T-helper 1 cell treated with Interleukin-12 subunit alpha and Interleukin-12 subunit beta and Interleukin-4 antibody, amounts not matched to agents 30 ng/mL and 1 ng/mL, for 36 hours (primary cell): ENCODE measurements around the gene ST6GAL2. TPM values are rescaled to one million over a fixed set of nuclear protein-coding genes. Genes with fewer than 3 reads are reported as not detected.

Source experiments
- intact Hi-C: fragments of 100-400 bp; cut with micrococcal nuclease; formaldehyde crosslinking; loops from one replicate; pipeline ENCODE4 v1.15.1; 2024
- total RNA-seq: library from RNA; stranded (reverse); gene quantifications from 2 replicates; pipeline ENCODE4 v1.2.3, GENCODE V29; 2022

The ST6GAL2 gene
- total RNA-seq, 1 donor from 2014 or later, result not detected

DNA sequence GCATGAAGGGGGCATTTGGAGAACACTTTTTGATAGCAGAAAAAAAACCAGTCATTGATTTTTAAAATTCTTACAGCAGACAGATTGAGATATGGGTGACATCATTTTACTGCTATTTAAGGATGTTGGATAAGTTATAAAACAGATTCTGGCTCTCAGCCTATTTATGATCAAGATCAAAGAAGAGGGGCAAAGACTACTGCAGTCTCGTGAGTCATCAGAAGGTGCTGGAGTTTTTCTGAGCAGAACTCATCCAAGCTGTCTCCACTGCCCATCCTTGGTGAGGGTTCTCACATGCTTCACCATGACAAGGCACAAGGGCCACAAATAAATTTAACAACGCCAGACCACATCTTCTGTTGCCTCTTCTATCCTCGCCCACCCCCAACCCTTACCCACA, 58.8 kb downstream of the ST6GAL2 start:
- intact Hi-C loops, result no loop called here

DNA sequence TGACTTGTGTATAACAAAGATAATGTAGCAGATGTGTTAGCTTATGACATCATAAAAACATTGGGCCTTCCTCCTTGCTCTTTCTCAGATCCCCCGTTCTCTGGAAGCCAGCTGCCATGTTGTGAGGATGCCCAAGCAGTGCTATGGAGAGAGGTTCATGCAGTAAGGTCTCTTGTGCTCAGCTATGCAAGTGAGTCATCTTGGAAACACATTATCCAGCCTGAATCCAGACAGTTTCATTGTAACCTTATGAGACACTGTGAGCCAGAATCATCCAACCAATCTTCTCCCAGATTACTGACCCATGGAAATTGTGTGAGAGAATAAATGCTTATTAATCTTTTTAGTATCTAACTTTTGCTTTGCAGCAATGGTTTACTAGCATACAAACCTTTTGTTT, 60.8 kb downstream of the ST6GAL2 start:
- intact Hi-C loops, result no loop called here

DNA sequence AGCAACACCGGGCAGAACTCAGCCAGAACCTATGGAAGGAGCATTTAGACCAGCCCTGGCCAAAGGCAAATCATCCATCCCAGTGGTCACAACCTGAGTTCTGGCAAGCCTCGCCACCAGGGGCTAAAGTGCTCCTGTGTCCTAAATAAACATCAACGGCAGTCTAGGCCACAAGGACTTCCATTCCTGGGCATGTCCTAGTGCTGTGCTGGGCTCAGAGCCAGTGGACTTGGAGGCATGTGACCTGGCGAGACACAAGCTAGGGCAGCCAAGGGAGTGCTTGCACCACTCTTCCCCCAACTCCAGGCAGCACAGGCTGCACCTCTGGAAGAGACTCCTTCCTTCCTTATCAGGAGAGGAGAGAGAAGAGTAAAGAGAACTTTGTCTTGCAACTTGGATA, 69.0 kb downstream of the ST6GAL2 start:
- intact Hi-C loops, result no loop called here

DNA sequence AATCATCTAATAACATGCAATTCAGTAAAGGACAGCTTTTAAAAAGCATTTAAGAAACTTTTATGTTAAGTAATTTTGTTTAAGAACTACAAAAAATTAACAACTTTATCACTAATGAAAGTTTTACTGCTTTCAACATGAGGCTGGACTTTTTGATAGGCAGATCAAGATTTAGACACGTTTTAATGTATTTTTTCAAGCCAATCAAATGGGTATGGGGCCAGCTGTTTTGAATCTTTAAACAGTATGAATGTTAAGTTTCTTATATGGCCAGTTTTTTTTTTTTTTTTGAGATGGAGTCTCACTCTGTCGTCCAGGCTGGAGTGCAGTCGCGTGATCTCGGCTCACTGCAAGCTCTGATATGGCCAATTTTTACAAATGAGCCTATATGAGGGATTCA, 73.1 kb downstream of the ST6GAL2 start:
- intact Hi-C loops, result no loop called here

DNA sequence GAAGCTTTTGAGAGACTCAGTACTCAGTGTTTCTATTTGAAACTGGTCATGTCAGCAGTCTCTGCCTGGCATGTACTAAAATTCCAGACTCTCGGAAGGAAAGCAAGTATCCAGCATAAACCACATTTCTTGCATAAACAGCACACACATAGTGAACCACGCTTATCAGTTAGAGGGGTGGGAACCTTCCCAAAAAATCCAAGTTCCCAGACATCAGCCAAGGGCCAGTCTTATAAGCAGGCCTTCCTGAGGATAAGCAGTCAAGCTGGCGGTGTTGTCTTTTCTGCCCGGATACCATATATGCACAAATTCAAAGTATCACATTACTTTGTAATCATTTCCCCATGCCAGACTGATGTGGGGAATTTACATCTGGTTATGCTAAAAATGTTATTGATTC, 73.6 kb downstream of the ST6GAL2 start:
- intact Hi-C loops, result no loop called here

DNA sequence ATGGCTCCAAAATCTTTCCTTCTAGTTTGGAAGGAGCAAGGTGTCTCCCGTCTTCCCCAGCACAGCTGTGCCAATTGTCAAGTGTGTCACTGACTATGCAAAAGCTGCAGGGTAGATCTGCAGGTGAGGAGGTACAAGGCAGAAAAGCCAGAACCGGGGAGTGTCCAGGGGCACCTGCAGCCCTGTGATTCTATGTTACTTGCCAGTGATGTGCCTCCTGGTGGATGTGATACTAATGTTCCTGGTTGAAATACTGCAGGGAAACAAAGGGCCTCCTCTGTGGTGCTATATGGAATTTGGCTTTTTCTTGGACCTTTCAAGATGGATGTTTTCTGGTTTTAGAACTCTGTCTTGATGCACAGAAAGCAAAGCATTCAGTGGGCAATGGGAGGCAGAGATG, 80.3 kb downstream of the ST6GAL2 start:
- intact Hi-C loops, result no loop called here

DNA sequence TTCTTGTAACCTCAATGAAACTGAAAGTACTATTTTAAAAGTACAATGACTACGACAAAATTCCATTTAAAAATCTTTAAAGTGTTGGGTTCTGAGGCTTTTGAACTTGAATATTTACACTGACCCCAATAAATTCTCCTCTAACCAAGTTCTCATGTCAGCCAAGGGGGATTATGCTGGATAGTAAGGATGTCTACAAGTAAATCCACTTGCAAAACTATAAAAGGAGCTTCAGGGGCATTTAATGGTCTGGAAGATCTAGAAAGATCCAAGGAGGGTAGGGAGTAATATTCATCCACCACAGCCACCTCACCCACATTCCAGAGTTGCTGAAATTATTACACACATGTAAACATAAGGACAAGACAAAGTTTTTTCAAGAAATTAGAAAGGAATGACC, 81.8 kb downstream of the ST6GAL2 start:
- intact Hi-C loops, result no loop called here

DNA sequence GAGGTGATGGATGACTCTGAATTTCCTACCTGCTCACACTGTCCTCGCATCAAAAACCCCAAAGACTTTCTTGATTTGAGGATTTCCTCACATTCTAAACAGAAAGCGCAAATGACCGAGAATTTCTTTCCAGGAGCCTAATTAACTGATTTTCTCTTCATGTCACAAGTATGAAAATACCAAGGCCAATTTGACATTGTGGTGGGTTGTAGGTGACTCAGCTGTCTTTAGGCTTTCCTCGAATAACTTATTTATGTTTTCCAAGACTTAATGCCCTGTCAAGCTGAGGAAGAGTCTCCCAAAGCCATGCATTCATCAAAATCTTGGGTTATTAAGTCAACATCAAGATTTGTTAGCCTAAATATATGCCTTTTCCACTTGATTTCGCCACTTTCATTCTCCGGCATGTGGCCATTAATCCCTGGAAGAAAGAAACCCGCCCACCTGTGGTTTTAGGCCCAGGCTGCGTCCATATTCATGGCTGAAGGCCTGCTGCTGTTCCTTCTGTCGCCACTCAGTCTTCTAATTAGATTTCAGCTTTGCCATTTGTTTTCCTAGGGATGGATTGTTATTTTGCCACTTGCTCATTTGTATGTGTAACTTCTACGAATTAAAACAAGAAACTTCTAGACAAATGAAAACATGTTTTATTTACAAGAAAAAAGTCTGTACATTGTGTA, 84.9 kb downstream of the ST6GAL2 start:
- intact Hi-C loops, result no loop called here

DNA sequence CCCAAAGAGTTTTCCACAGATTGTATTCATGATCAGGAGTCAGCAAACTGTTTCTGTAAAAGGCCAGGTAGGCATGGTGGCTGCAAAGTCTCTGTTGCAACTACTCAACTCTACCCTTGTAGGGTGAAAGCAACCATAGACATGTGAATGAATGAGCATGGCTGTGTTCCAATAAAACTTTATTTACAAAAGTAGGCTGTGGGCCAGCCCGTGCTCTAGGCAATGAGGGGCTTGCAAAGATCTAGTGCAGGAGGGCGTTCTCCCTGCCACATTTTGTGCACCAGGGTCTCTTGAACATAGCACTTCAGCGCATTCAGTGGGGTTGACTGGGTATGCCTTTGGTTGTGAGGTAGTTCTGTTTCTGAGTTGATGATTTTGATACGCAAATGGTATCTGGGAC, 85.8 kb downstream of the ST6GAL2 start:
- intact Hi-C loops, result no loop called here

DNA sequence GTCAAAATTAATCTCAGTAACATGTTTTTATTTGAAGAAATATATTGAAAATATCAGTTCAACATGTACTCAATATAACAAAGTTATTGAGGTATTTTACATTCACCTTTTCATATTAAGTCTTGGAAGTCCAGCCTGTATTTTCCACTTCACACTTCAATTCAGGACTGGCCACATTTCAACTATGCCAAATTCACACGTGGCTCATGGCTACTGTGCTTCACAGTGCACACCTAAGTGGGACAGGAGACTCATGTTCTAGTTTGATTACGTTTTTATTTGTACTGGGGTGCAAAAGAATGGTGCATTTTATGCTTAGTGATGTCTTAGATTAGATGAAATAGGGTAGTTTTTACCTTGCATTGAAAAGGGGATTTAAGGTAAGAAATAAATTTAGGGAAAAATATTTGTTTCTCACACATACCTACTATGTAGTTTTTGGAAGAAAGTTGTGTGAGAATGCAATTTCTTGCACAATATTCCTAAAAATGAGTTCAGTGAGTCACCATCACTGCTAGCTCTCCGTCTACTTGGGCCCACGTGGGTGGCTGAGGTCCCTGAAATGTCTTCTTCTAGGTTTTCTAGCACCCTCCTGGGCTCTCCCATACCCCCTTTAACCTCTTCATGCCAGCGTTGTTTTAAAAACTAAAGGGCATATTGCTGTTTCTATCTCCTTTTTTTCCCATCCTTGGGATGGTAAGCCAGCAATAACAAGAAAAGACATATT, 87.0 kb downstream of the ST6GAL2 start:
- intact Hi-C loops, result no loop called here

DNA sequence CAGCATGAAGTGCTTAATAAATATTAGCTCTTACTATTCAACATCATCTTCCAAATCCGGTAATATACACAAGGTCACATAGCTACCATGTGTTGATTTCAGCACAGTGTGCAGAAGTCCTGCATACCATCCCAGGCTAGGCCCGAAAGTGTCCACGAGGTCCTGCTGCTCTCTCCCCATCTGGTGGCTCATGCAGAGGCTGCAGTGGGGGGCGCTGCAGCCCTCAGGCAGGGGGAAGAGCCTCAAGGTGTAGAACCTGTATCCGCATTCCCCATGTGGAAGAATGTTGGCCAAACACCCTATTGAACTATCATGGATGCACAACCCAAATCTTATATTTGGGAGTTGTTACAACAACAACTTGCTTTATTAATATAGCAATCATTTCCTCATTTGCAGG, 88.5 kb downstream of the ST6GAL2 start:
- intact Hi-C loops, result no loop called here

DNA sequence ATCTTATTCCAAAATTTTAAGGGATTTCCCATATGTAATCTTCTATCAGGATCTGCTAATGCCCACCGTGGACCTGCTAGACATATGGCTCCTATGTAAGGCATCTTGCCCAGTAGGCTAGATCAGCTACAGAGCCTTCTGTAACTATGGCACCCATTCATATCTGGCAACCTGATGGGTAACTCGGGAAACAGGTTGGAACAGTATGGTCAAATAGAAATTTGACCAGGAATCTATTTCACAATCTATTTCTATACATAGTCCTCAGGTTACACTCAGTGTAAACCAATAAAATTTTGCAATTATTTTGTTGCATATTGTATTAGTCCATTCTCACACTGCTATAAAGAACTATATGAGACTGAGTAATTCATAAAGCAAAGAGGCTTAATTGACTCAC, 93.3 kb downstream of the ST6GAL2 start:
- intact Hi-C loops, result no loop called here

DNA sequence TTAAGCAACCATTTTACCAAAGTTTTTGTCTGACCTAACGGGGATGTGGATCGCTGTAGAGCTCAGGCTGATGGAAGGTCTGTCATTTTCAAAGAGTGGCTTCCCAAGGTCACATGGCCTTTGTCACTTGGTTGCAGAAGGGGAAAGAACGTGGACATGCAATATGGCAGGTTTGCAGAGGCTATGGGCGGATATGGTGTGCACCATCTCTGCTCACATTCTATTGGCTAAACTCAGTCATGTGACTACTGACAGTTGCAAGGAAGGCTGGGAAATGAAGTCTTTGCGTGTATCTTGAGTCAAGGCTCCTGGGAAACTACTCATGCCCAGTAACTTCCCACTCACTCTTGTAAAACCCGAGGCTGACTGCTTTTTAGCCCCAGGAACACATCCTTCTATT, 96.8 kb downstream of the ST6GAL2 start:
- intact Hi-C loops, result no loop called here

DNA sequence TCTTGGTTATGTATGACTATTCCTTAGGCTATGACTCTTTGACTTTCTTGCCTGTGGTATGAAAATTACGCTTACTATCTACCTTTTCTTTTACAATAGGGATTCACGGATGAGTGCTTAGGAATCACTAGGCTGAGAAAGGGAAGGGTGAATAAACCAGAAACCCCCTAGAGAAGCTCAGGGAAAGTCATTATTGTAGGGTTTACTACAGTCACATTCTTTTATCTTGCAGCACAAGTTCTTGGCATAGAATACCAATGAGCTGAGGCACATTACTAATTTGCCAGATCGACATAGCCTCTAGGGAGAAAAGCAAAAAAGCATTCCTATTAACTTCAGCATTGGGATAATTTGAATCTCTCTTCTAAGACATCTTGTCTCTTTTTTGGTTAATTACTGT, 103.3 kb downstream of the ST6GAL2 start:
- intact Hi-C loops, result no loop called here

DNA sequence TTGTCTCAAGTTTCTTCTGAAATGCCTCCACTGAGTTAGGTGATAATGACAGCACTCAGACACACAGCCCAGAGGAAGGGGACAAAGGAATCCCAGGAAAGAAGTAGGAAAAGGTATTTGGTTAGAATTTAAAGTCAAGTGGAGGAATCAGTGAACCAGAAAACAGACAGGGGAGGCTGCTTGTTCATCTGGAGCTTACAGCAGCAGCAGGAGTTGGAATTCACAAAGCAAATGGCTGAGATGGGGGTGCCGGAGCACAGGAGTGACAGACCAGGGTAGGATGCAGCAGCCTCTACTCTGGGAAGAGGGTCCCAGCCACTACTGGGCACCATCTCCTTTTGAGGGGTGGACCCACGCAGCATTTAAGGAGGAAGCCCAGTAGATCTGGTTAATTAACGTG, 104.8 kb downstream of the ST6GAL2 start:
- intact Hi-C loops, result no loop called here

DNA sequence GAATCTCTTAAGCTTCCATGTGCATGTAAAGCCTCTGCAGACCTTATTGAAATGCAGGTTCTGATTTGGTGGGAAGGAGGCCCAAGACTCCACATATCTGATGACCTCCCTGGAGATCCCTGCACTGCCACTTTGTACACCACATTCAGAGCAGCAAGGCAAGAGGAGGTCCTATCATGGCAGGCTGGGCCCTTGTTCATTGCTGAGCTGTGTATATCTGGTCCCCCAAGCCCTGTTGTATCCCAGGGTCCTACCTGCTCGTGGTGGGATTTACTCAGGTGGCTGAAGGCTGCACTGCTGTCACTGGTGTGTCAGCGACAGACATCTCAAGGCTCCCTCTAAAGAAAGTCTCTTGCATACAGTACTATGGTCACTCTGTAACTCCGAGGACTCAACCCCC, 114.2 kb downstream of the ST6GAL2 start:
- intact Hi-C loops, result no loop called here

DNA sequence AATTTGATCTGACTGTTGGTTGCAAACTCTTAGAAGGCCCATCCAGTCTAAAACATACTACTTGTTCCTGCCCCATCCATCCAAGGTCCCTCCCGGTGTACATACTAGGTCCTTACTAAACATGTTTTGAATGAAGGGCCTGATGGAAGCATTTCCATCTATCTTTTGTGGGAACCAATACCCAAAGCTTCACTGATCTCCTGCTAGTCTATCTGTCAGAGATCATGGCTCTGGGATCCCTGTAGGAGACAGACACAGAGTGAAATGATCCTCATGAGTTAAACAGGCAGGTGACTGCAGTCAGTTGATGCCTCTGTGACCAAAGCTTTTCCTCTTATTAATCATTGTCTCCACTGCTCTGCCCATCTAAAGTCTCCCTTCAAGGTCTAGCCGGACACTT, 115.0 kb downstream of the ST6GAL2 start:
- intact Hi-C loops, result no loop called here

DNA sequence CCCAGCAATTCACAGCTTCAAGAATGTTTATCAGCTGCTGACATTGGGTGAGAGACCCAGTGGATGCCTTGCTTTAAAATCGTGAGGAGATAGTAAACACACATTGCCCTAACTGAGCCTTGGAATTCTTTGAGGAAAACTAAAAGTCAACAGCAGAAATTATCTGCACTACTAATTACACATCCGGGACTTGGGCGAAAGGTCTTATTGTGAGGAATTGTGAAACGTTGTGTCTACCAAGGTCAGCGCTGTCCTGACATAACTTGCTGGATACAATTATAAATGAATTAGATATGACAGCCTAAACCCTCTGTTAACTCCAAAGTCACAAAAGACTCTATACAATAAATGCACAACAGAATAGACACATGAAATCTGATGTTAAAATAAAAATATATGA, 121.4 kb downstream of the ST6GAL2 start:
- intact Hi-C loops, result no loop called here

DNA sequence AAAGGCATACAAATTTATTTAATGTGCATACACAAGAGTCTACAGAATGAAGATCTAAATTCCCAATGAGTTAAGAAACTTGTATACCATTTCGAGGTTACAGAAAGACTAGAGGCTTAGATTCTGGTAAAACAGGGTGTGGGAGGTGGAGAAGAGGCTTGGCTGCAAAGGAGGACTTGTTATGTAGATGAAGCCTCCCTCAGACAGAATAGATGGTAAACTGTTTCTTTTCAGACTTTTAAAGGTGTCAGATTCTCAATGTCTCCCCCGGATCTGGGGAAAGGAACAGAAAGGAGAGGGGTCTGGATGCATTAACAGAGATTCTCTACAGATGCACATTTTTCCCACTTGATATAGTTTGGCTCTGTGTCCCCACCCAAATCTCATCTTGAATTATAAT, 126.0 kb downstream of the ST6GAL2 start:
- intact Hi-C loops, result no loop called here

DNA sequence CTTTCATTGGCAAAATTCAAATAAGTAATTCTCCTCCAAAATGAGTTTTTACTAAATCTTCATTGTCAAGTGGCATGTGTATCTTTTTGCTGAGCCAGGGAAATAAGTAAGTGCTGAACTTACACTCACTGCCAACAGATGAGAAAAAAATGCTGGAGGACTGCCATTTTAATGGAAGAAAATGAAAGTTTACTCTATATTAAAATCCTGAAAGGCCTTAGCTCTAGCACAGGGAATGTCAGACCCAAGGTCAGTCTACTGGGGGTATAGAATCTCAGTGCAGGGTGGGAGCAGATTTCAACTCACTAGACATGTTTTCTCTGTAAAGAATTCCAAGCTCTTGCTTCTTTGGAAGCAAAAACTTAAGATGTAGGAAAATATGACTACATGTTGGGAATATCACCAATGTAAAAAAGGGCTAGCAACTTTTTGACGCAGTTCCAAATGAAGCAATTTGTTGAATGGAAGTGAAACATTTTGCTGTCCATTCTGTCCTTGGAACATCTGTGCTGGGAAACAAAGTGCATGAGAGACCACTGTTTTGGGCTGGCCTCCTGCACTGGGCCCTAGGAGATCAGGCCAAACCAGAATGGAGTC, 127.0 kb downstream of the ST6GAL2 start:
- intact Hi-C loops, result no loop called here
